ENCODE measurements around the gene SIDT1. TPM values are rescaled to one million over a fixed set of nuclear protein-coding genes. Genes with fewer than 3 reads are reported as not detected.

SIDT1 gene
- total RNA-seq, 1 donor from 2014 or later = 0.47 TPM

- DNase-seq (no peak), ATAC-seq (no peak)
- intact Hi-C loops (cut with micrococcal nuclease) = no loop called here
Observed at GRCh38 chr3:113585720-113586119, 53.4 kb downstream of the SIDT1 start.

GRCh38 chr3:113588806-113589205 is 56.5 kb downstream of the SIDT1 start:
- ATAC-seq = no peak
- intact Hi-C loops (cut with micrococcal nuclease) = no loop called here
- no peak for DNase-seq

- intact Hi-C loops (cut with micrococcal nuclease) = no loop called here
- no peak for ATAC-seq
- DNase-seq = no peak
Observed at GRCh38 chr3:113589971-113590370, 57.6 kb downstream of the SIDT1 start.

- no peak for DNase-seq
- ATAC-seq = no peak
- intact Hi-C loops (cut with micrococcal nuclease) = no loop called here
Observed at GRCh38 chr3:113590983-113591382, 58.6 kb downstream of the SIDT1 start.

- no peak for ATAC-seq
- intact Hi-C loops (cut with micrococcal nuclease) = no loop called here
- DNase-seq = no peak
Observed at GRCh38 chr3:113594066-113594465, 61.7 kb downstream of the SIDT1 start.

GRCh38 chr3:113597596-113598354 is 65.4 kb downstream of the SIDT1 start:
- intact Hi-C loops (cut with micrococcal nuclease) = no loop called here
- DNase-seq (no peak), ATAC-seq (peak; percentile 51)

GRCh38 chr3:113600418-113601182 is 68.2 kb downstream of the SIDT1 start:
- DNase-seq = peak; percentile 30
- intact Hi-C loops (cut with micrococcal nuclease) = no loop called here
- ATAC-seq = peak; percentile 83

GRCh38 chr3:113601240-113601639 is 68.9 kb downstream of the SIDT1 start:
- intact Hi-C loops (cut with micrococcal nuclease) = no loop called here
- no peak for ATAC-seq

DNA sequence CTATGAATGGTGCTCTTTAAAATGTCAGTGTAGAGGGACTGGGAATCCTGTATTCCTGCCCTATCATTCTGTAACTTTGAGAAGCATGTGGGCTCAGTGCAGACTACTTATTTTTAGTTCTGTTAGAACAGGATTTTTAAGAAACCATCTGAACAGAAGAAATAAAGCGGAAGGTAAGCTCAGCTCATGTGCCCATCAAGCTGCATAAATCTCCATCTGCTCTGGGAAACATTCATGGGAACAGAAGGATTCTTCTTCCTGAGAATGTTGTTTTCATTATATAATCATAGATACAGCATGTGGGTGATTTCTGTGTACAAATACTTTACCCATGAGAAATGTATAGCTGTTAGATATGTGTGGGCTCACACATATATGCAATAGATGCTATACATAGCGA is 69.9 kb downstream of the SIDT1 start:
- ATAC-seq = no peak
- no peak for DNase-seq
- intact Hi-C loops (cut with micrococcal nuclease) = no loop called here

More at GRCh38 chr3:113601240-113601639, 68.9 kb downstream of the SIDT1 start:
- no peak for DNase-seq

GRCh38 chr3:113602836-113603235 is 70.5 kb downstream of the SIDT1 start:
- DNase-seq (no peak), ATAC-seq (no peak)
- intact Hi-C loops (cut with micrococcal nuclease) = no loop called here

DNA sequence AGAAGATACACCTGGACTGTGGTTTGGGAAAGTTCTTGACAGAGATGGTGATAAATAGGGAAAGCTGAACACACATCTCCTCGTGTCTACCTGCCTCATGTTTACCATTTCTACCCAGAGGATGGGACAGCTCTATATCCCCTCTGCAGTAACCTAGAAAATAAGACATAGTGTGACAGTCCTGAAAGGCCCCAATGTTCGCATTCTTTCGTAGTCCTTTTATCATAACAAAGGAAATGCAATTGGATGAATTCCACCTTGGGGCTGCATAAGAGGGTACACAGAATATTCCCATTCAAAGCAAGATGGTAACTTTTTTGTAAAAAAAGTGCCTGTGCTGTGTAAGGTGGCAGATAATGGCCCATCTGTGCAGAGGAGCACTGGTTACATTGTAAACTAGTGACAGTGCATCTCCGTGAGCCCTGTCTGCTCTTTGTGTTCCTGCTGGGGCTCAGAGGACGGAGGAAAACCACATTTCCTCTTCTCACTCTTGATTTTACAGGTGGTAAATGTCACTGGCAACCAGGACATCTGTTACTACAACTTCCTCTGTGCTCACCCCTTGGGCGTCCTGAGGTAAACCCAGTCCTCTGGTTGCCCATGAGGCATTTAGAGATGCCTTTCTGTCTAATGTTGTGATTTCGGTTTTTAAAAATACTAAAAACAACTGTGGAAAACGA is 74.3 kb downstream of the SIDT1 start:
- ATAC-seq = no peak
- intact Hi-C loops (cut with micrococcal nuclease) = no loop called here

GRCh38 chr3:113607219-113607596 is 74.9 kb downstream of the SIDT1 start:
- DNase-seq = no peak
- intact Hi-C loops (cut with micrococcal nuclease) = no loop called here
- no peak for ATAC-seq

More for the DNA sequence above, 74.3 kb downstream of the SIDT1 start:
- no peak for DNase-seq

- intact Hi-C loops (cut with micrococcal nuclease) = no loop called here
- no peak for DNase-seq
- peak; percentile 74 for ATAC-seq
Observed at GRCh38 chr3:113614402-113614801, 82.0 kb downstream of the SIDT1 start.

GRCh38 chr3:113615976-113616375 is 83.6 kb downstream of the SIDT1 start:
- ATAC-seq = peak; percentile 91
- peak; percentile 44 for DNase-seq
- intact Hi-C loops (cut with micrococcal nuclease) = no loop called here

DNA sequence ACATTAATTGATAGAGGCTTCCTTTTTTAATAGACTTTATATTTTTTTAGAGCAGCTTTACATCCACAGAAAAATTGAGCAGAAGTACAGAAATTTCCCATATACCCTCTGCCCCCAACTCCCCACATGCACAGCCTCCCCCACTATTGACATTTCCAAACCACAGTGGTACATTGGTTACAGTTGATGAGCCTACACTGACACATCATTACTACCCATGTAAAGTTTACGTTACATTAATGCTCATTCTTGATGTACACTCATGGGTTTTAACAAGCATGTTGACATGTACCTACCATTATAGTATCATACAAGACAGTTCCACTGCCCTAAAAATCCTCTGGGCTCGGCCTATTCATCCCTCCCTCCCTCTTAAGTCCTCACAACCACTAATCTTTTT is 85.4 kb downstream of the SIDT1 start:
- ATAC-seq (no peak), DNase-seq (no peak)
- intact Hi-C loops (cut with micrococcal nuclease) = no loop called here

DNA sequence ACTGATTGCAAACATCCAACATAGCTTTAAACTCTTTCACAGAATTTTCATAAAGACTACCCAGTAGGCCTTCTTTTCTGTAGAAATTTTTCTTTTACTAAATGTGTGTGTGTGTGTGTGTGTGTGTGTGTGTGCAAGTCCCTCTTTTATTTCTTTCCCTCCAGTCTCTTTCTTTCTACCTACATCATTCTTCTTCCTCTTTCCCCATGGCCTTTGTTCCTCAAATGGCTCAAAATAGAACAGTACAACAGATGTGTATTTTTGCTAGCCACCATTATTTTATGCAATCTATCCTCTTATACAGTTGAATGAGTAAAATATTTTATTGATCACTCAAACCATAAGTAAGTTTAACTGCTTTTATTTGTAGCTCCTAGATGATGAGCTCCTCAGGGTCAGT is 87.7 kb downstream of the SIDT1 start:
- intact Hi-C loops (cut with micrococcal nuclease) = no loop called here
- DNase-seq (no peak), ATAC-seq (no peak)

DNA sequence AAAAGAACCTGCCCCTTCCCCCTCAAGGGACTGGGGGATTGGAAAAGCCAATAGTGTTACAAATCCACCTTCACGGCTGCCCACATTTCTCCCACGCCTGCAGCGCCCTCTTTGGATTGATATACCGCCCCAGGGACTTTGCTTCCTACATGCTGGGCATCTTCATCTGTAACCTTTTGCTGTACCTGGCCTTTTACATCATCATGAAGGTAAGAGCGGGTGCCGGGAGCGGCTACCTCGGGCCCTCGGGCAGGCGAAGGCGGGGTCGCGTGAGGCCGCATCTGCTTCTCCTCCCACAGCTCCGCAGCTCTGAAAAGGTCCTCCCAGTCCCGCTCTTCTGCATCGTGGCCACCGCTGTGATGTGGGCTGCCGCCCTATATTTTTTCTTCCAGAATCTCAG is 91.0 kb downstream of the SIDT1 start:
- ATAC-seq (no peak), DNase-seq (no peak)
- intact Hi-C loops (cut with micrococcal nuclease) = no loop called here

DNA sequence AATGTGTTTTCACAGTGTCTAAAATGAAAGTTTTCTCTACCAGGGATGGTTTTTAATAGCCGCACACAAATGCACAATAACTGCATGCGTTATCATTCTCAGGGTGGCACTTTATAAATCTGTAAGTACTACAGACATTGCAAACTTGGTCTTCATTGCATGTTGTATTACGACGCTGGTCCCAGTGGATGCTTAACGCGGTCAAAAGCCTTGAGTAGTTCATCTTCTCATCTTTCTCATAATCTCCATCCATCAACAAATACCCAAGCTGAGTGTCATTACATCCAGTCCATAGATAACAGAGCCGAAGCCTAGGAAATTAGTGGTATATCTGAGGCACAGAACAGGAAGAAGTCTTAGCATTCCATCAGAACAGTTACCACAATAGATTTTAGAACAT is 91.5 kb downstream of the SIDT1 start:
- intact Hi-C loops (cut with micrococcal nuclease) = no loop called here
- ATAC-seq = no peak
- DNase-seq = no peak

DNA sequence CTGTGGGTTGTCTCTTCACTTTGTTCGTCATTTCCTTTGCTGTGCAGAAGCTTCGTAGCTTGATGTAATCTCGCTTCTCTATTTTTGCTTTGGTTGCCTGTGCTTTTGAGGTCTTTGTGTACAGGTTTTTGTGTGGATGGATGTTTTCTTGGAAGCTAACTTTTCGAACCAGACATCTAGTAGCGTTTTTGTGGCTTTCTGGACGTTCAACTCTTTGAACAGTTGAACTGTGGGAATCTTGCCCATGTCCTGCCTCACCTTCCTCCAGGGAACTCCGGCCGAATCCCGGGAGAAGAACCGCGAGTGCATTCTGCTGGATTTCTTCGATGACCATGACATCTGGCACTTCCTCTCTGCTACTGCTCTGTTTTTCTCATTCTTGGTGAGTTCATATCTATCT is 93.5 kb downstream of the SIDT1 start:
- peak; percentile 38 for DNase-seq
- ATAC-seq = peak; percentile 66

More for the DNA sequence above, 93.5 kb downstream of the SIDT1 start:
- intact Hi-C loops (cut with micrococcal nuclease) = loop anchor here (5.0 kb wide), 1 partner anchor 129 kb away; no protein-coding TSS in a partner anchor
